Dermis microvascular lymphatic vessel endothelial cell (primary cell): ENCODE data around the gene CPD. TPM values are rescaled to one million over a fixed set of nuclear protein-coding genes. Genes with fewer than 3 reads are reported as not detected.
"Not testable (repeated sequence)": the region's sequence is repeated elsewhere in the genome, so short reads cannot be mapped to it uniquely, and the experiment has no call there.

ENCODE experiments used
- DNase-seq, 2 donors: peaks; one replicate each; pipeline versions ENCODE4 v3.0.0 to v3.0.0-alpha.2; 2010; ENCODE audit warnings: low read depth in 2 of 2
- total RNA-seq: library from RNA; depleted of rRNA; stranded (reverse); fragments of >200 nt; gene quantifications from 2 replicates; pipeline ENCODE4 v1.2.1, GENCODE V29; 2014

The CPD gene
- total RNA-seq, 1 donor from 2014 or later = 160 TPM

DNA sequence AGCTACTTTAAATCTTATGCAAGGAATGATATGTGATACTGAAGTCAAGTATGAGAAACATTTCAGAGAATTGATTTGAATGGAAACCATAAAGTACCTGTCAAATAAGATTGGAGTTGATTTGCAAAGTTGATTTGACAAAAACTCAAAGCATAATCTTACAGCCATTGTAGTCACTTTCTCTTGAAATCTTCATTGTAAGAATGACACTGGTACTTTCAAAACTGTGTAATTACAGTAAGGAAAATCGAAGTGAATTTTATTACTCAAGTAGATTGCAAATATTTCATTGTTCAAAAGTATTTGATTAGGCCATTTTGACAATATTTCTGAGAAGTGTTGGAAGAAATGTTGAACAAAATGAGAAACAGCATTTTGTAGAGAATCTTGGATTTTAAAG, 3.6 kb downstream of the CPD start:
- DNase-seq = no peak

DNA sequence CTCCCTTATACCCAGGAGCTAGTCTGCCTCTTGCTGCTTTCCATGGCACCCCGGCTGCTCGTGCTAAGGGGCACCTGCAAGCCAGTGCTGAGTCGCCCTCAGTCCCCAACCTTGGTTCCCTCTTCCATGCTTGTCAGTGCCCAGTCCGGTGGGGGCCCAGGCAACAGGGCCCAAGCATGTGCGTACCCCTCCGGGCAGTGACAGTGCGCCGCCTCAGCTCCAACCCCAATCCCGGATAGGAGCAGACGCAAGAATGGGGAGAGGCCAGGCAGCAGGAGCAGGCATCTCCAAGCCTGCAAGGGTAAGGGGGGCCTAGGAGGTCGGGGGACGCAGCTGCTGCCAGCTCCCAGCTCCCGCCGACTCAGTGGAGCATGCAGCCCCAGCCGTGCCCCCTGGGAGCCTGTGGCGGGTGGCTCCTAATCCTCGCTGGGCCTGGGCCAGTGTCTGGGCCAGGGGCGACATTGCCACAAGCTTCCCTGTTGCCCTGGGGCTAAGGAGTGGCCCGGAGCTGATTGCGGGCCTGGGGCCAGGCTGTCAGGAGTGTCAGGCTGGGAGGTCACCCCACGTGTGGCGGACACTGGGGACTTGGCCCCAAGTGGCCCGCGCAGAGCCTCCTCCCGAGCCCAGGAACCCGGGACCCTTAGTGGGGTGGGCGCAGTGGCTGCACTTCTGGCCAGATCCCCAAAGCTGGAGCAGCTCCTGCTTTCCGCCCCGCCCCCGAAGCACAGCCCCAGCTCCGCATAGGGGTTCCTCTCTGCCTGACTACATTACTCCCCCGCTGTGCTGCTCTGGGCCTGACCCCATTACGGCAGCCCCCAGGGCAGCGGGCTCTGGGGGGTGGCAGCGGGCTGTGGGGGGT, 9.8 kb downstream of the CPD start:
- DNase-seq = no peak

DNA sequence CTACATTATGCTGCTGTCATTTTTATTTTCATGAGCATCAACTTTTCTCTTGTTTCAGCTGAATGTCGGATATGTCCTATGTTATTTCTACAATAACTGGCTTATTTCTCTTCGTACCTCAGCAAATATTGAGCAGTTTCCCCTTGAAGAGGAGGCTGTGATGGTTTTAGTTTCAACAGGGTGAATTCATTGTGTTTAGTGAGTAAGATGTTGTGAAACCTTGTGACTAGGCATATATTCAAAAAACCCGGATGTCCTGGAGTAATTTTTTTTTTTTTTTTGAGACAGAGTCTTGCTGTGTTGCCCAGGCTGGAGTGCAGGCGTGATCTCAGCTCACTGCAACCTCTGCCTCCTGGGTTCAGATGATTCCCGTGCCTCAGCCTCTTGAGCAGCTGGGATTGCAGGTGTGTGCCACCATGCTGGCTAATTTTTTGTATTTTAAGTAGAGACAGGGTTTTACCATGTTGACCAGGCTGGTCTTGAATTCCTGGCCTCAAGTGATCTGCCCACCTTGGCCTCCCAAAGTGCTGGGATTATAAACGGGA, 11.1 kb downstream of the CPD start:
- DNase-seq = no peak

DNA sequence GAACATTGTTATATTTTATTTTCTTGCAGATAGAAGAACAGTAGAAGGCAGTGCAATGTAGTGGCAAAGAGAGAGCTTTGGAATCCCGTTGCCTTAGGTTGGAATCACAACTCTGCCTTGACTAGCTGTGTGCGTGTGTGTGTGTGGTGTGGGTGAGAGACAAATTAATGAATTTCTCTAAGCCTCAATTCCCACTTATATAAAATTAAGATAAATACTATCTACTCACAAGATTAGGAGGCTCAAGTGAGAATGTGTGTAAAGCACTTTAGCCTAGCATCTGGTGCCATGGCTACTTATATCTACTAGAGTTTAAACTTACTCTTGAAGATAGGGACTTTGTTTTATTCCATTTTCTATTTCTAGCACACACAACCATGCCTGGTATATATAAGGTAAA, 12.8 kb downstream of the CPD start:
- DNase-seq = no peak

DNA sequence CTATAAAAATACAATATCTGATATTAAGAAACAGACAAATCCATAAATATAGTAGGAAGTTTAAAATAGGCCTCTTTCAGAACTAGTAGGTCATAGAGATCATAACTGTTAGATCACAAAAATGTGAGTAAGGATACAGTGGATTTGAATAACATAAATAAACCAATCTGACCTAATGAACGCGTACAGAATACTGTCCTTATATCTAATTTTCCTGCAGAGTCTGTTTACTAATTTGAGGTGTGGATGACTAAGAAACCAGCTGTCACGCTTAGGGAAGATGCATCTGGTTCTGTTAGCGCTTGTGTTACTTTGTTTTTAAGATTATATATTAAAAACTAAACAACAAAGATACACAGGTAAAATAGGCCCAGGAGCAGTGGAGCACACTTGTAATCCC, 14.8 kb downstream of the CPD start:
- DNase-seq = no peak

DNA sequence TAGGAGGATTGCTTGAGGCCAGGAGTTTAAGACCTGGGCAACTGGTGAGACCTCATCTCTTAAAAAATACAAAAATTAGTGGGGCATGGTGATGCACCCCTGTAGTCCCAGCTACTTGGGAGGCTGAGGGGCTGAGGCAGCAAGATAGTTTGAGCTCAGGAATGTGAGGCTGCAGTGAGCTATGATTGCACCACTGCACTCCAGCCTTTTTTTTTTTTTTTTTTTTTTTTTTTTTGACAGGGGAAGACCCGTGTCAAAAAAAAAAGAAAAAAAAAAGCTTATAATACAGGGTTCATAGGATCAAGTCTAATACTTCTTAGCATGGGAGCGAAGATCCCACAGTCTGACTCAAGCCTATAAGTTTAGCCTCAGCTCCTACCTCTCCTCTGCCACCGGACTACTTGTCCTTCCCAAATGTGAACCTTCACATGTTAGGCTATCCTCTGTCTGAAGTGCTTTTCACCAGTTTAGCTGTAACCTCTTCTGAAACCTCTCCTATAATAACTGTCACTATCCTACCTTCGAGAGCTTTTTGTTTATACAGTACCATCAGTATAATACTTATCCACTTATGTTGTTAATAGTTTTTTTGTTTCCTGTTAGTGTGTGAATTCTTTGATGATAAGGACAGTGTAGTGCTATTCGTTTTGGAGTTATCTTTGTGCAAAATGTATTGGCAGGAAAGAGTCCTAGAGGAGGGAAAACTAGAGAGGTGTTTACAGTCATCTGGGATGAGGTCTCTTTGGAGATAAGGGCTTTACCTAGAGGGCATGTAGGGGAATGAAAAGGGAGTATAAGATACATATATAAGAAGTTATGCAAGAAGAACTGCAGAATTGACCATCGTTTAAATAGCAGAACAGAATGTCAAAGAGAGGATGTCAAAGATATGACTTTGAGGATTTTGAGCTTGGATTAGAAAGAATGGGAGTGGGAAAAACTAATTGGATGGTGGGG, 15.5 kb downstream of the CPD start:
- DNase-seq = no peak

DNA sequence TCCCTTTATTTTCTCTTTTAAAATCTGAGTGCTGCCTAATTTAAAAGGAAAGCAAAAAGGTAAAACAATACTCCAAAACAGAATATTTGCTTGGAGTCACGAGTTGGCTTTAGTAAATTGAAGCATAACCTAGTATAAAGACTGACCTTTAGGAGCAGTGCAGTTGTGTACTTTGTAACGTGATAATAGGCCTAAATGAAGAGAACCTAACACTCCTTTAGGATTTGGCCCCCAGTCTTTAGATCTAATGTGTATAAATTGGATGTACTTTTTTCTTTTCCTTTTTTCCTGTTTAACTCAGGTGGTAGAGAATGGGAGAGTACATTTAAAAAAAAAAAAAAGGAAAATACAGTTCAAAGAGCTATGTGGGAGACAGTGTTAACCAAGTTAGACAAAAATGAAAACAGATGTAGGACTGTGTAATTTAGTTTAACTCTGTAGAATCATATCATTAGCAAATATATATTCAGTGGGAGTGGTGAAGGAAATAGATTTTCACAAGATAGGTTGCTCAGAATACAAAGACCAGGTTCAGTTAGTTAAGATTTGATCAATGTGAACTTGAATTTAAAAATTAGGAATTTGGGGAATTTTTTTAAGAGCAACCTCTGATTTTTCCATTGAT, 16.8 kb downstream of the CPD start:
- no peak for DNase-seq

DNA sequence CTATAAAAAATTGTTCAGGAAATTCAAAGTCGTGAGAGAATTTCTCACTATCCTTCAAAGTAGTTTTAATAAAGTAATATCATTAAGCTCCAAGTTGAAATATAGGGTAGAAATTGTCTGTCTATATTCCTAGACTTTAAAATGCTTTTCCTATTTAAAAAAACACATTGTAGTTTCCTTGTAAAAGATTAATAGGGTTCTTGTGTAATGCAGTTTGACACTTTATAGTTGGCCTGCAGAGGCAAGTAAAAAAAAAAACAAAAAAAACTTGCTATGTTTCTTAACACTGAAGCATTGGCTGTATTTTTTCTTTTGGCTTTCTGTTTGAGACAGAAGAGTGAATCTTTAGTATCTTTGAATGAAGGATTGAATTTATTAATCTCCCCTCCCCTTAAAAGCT, 17.4 kb downstream of the CPD start:
- DNase-seq = no peak

DNA sequence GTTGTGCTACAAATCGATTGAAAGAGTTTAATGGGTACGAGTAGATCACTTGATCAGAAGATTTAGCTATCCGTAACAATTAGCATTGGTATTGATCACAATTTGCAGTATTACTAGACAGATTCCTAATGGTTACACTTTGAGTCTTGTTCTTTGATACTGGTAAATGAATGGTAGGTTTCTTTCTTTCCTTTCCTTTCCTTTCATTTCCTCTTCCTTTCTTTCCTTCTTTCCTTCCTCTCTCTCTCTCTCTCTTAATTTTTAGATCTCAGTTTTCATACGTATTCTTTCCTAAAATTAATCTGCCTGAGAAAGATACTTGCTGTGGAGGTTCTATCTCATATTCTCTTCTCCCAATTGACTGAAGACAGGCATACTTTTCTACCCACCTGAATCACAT, 17.9 kb downstream of the CPD start:
- no peak for DNase-seq

DNA sequence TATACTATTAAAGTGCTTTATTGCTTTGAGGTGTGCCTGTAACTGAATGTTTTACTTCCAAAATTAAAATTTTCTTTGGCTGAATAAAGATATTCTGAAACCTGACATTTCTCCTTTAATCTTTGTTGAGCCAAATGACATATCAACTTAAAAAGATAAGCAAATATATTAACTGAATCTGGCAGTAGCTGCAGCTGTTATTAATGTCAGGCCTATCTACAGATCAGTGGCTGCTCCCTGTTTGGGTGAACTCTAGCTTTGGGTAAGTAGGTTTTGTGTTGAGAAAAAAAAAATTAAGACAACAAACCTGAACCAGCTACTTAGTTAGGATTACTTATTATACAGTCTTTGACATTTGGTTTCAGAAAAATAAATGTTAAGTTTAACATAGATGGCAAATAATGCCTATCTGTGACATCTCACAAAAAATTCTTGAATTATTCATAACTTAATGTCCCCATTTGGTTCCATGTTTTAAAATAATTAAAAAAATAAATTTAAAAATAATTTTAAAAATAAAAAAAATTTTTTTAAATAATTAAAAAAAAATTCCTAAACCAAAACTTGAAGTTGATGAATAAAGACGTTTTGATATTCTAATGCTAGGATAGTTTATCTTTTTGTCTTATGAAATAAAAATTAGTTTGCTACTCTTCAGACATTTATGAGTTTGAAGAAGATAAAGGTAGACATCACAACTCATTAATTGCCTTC, 19.8 kb downstream of the CPD start:
- DNase-seq = no peak

DNA sequence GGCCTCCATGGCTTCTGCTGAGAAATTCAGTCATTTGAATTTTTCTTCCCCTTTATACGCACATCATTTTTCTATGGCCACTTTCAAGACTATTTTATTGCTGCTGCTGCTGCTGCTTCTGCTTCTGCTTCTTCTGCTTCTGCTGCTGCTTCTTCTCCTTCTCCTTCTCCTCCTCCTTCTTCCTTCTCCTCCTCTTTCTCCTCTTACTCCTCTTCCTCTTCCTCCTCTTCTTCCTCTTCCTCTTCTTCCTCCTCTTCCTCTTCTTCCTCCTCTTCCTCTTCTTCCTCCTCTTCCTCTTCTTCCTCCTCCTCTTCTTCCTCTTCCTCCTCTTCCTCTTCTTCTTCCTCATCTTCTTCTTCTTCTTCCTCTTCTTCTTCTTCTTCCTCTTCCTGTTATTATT, 22.4 kb downstream of the CPD start:
- no peak for DNase-seq

DNA sequence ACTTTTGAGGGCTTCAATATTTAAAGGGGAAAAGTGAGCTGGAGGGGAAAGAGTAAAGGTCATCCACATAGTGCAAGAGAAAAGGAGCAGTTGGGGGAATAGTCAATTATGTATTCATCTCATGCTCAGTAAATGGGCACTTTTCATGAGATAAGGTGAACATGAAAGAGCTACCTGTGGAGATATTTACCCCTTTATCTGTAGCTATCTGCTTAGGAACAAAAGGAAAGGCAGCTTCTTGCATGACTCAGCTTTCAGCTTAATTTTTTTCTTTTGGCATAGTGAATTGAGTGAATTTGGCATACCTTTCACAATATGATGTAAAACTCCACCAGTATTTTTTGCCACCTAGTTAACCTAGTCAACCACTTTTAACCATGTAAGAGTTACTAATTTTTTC, 26.4 kb downstream of the CPD start:
- DNase-seq = no peak

DNA sequence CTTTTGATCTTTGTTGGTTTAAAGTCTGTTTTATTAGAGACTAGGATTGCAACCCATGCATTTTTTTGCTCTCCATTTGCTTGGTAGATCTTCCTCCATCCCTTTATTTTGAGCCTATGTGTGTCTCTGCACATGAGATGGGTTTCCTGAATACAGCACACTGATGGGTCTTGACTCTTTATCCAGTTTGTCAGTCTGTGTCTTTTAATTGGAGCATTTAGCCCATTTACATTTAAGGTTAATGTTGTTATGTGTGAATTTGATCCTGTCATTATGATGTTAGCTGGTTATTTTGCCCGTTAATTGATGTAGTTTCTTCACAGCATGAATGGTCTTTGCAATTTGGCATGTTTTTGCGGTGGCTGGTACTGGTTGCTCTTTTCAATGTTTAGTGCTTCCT, 31.9 kb downstream of the CPD start:
- not testable (repeated sequence) for DNase-seq

DNA sequence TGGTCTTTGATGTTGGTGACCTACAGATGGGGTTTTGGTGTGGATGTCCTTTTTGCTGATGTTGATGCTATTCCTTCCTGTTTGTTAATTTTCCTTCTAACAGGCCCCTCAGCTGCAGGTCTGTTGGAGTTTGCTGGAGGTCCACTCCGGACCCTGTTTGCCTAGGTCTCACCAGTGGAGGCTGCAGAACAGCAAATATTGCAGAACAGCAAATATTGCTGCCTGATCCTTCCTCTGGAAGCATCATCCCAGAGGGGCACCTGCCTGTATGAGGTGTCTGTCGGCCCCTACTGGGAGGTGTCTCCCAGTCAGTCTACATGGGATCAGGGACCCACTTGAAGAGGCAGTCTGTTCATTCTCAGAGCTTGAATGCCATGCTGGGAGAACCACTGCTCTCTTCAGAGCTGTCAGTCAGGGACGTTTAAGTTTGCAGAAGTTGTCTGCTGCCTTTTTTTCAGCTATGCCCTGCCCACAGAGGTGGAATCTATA, 33.3 kb downstream of the CPD start:
- DNase-seq = not testable (repeated sequence)

DNA sequence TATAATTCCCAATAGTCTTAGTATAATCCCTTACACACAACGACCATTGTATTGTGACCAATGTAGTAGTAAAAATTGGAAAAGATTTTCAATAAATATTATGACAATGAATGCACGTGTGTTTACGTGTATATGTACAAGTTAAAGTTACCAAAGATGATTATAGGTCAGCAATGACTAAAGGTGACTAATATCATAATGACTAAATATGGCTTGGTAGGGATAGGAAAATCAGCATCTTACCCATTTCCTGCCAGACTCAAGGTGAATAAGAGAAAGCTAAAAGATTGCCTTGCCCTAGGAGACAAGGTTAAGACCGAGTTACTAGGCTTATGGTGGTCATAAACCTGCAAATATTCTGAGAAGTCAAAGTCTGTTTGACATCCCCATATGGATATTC, 34.4 kb downstream of the CPD start:
- DNase-seq = peak in 1 of 2 donors; percentile 28

DNA sequence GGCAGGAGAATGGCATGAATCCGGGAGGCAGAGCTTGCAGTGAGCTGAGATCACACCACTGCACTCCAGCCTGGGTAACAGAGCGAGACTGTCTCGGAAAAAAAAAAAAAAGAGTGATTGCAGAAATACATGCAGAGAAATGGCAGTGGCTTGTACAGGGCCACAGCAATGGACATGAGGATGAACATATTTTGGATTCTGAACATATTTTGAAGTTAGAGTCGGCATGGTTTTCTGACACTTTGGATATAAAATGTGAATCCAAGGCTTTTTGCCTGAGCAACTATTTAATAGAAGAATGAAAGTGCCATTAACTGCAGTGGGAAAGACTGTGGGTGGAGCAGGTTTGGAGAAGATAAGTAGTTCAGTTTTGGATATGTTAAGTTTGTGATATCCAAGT, 35.8 kb downstream of the CPD start:
- DNase-seq = no peak

DNA sequence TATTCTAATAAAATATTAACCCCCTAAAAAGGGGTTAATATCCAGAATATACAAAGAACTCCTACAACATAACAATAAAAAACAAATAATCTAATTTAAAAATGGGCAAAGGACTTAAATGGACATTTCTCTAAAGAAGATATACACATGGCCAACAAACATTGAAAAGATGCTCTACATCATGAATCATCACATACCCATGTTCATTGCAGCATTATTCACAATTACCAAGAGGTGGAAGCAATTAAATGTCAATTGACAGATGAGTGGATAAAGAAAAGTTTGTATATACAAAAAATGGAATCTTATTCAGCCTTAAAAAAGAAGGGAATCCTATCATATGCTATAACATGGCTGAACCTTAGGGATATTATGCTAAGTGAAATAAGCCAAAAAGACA, 36.8 kb downstream of the CPD start:
- DNase-seq = no peak

DNA sequence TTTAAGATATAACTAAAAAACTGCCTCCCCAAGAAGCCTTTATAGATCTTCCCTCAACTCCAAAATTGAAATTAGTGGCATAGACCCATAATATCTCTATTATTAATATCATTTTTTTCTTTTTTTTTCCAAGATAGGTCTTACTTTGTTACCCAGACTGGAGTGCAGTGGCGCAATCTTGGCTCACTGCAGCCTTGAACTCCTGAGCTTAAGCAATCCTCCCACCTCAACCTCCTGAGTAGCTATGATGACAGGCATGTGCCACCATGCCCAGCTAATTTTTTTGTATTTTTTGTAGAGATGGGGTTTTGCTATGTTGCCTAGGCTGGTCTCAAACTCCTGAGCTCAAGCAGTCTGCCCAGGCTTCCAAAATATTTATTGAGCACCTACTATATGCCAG, 39.3 kb downstream of the CPD start:
- not testable (repeated sequence) for DNase-seq

DNA sequence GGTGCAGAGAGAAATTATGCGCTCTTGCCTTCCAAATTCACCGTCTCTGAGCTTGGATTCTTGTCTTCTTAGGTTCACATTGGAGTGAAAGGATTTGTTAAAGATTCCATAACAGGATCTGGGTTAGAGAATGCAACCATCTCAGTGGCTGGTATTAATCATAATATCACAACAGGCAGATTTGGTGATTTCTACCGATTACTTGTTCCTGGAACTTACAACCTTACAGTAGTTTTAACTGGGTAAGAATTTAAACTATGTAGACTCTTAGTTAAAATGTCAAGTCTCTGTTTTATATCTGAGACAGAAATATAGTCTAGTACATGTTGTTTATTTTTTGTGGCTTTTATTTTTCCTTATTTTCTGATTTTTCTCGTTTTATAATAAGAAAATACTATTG, 42.9 kb downstream of the CPD start:
- DNase-seq = no peak

DNA sequence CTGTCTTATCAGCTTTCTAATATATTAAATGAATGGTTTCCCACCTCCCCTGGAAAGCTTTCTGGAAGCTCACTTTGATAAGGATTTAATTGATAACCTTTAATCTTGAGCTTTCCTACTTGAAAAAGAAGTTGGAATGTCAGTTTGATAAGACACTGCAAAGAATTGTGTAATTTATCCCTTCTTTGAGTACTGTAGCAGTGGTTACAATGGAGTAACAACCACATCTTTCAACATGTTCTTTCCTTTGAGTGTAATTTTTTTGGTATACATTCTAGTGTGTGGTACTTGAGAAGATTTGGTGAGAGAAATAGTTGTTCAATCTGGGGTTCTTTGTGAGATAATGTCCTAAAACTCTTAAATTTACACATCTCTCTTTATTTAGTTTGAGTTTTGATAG, 43.4 kb downstream of the CPD start:
- no peak for DNase-seq

DNA sequence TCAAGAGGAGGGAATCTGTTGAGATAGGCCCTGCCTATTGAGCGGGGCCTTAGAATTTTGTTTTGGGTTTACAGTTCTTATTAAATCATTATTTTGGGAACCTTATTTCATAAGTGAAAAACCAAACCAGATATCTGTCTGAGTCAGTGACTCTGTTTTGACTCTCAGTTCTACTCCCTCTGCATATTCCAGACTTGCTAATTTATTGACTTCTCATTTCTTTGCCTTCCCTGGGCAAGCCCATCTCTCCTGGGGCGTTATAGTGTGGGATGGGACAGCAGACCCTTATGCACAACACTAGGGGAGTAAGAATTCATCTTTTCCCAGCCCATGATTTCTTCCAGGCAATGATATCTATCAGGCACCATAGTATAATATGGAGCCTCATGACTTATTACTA, 45.7 kb downstream of the CPD start:
- no peak for DNase-seq
